Measurements from ENCODE around the gene MAP3K14.

Gene MAP3K14

GRCh38 chr17:45351831-45352230, 35.0 kb upstream of the MAP3K14 start:
- Histone ChIP-seq H2AFZ (ENCODE audit: low read length) (no peak overlapping the region), H3F3A (ENCODE audit: low read depth) (no peaks in the 10 kb centered on the region)

GRCh38 chr17:45347444-45347843, 30.6 kb upstream of the MAP3K14 start:
- H3F3A ChIP-seq (ENCODE audit: low read depth): no peaks in the 10 kb centered on the region

More at GRCh38 chr17:45351831-45352230, 35.0 kb upstream of the MAP3K14 start:
- Histone ChIP-seq H3K9me2 (replicated peaks; ENCODE audit: low read depth, low read length) (no peaks in the 10 kb centered on the region), H3K36me3 (ENCODE audit: insufficient read depth, low read length) (no peaks in the 10 kb centered on the region), H3K9me3 (ENCODE audit: insufficient read depth, low read depth, low read length) (no peaks in the 10 kb centered on the region), H3K9ac (ENCODE audit: low read depth, low read length, poor library complexity, severe bottlenecking) (no peak overlapping the region), H3K27me3 (ENCODE audit: insufficient read depth, low read length, poor library complexity, severe bottlenecking) (no peaks in the 10 kb centered on the region), H4K20me1 (ENCODE audit: insufficient read depth, low read length, poor library complexity, severe bottlenecking) (no peaks in the 10 kb centered on the region), H3K4me2 (ENCODE audit: low read depth, low read length, poor library complexity, severe bottlenecking) (no peak overlapping the region), H3K79me2 (ENCODE audit: insufficient read depth, low read length) (no peaks in the 10 kb centered on the region), H3K4me1 (ENCODE audit: insufficient read depth, low read length, poor library complexity, severe bottlenecking) (no peaks in the 10 kb centered on the region), H3K4me3 (ENCODE audit: low read length, poor library complexity, severe bottlenecking) (no peak overlapping the region)
- TF ChIP-seq EZH2phosphoT487 (IDR thresholded peaks at IDR 0.05; ENCODE audit: borderline replicate concordance): no peak
- no peak for TF ChIP-seq CTCF (conservative IDR thresholded peaks at IDR 0.05; ENCODE audit: low read length)

GRCh38 chr17:45346216-45347015, 29.6 kb upstream of the MAP3K14 start:
- H4K20me1 ChIP-seq (ENCODE audit: insufficient read depth, low read length, poor library complexity, severe bottlenecking): no peaks in the 10 kb centered on the region
- H3K27me3 ChIP-seq (ENCODE audit: insufficient read depth, low read length, poor library complexity, severe bottlenecking): no peaks in the 10 kb centered on the region
- H3K9me2 ChIP-seq (replicated peaks; ENCODE audit: low read depth, low read length): no peaks in the 10 kb centered on the region
- no peaks in the 10 kb centered on the region for H3K79me2 ChIP-seq (ENCODE audit: insufficient read depth, low read length)
- no peak overlapping the region for H2AFZ ChIP-seq (ENCODE audit: low read length)
- no peaks in the 10 kb centered on the region for H3F3A ChIP-seq (ENCODE audit: low read depth)
- no peaks in the 10 kb centered on the region for H3K9me3 ChIP-seq (ENCODE audit: insufficient read depth, low read depth, low read length)
- TF ChIP-seq EZH2phosphoT487 (IDR thresholded peaks at IDR 0.05; ENCODE audit: borderline replicate concordance) (no peak), CTCF (conservative IDR thresholded peaks at IDR 0.05; ENCODE audit: low read length) (no peak)
- H3K4me1 ChIP-seq (ENCODE audit: insufficient read depth, low read length, poor library complexity, severe bottlenecking): no peaks in the 10 kb centered on the region
- H3K4me2 ChIP-seq (ENCODE audit: low read depth, low read length, poor library complexity, severe bottlenecking): no peak overlapping the region
- no peaks in the 10 kb centered on the region for H3K36me3 ChIP-seq (ENCODE audit: insufficient read depth, low read length)
- no peak overlapping the region for H3K9ac ChIP-seq (ENCODE audit: low read depth, low read length, poor library complexity, severe bottlenecking)
- no peak overlapping the region for H3K4me3 ChIP-seq (ENCODE audit: low read length, poor library complexity, severe bottlenecking)

More at GRCh38 chr17:45347444-45347843, 30.6 kb upstream of the MAP3K14 start:
- H3K9ac ChIP-seq (ENCODE audit: low read depth, low read length, poor library complexity, severe bottlenecking): no peak overlapping the region
- no peak overlapping the region for H3K4me2 ChIP-seq (ENCODE audit: low read depth, low read length, poor library complexity, severe bottlenecking)
- H3K27me3 ChIP-seq (ENCODE audit: insufficient read depth, low read length, poor library complexity, severe bottlenecking): no peaks in the 10 kb centered on the region
- no peak overlapping the region for H3K4me3 ChIP-seq (ENCODE audit: low read length, poor library complexity, severe bottlenecking)
- H2AFZ ChIP-seq (ENCODE audit: low read length): no peak overlapping the region
- no peaks in the 10 kb centered on the region for H3K9me2 ChIP-seq (replicated peaks; ENCODE audit: low read depth, low read length)
- H3K79me2 ChIP-seq (ENCODE audit: insufficient read depth, low read length): no peaks in the 10 kb centered on the region
- TF ChIP-seq CTCF (conservative IDR thresholded peaks at IDR 0.05; ENCODE audit: low read length) (no peak), EZH2phosphoT487 (IDR thresholded peaks at IDR 0.05; ENCODE audit: borderline replicate concordance) (no peak)
- H3K4me1 ChIP-seq (ENCODE audit: insufficient read depth, low read length, poor library complexity, severe bottlenecking): no peaks in the 10 kb centered on the region
- H3K36me3 ChIP-seq (ENCODE audit: insufficient read depth, low read length): no peaks in the 10 kb centered on the region
- no peaks in the 10 kb centered on the region for H3K9me3 ChIP-seq (ENCODE audit: insufficient read depth, low read depth, low read length)
- H4K20me1 ChIP-seq (ENCODE audit: insufficient read depth, low read length, poor library complexity, severe bottlenecking): no peaks in the 10 kb centered on the region
